SK-N-MC (cell line): ENCODE measurements around the gene MNAT1.

Source experiments
- EZH2 ChIP-seq: fragments of 200-600 bp; sonication (generic); IDR thresholded peaks from one replicate; pipeline ENCODE4 v1.6.1; 2017; ENCODE audit warnings: antibody characterized with exemption
- FOXP2 ChIP-seq: optimal IDR thresholded peaks from 2 replicates; pipeline ENCODE3; 2011; ENCODE audit warnings: mild to moderate bottlenecking, moderate library complexity; ENCODE audit not compliant: insufficient read depth; ENCODE audit errors: extremely low read length, control extremely low read depth
- POLR2AphosphoS5 ChIP-seq: IDR thresholded peaks from 2 replicates; pipeline ENCODE4 v1.6.1; 2012; ENCODE audit warnings: mild to moderate bottlenecking, low read depth, low read length, borderline replicate concordance

DNA sequence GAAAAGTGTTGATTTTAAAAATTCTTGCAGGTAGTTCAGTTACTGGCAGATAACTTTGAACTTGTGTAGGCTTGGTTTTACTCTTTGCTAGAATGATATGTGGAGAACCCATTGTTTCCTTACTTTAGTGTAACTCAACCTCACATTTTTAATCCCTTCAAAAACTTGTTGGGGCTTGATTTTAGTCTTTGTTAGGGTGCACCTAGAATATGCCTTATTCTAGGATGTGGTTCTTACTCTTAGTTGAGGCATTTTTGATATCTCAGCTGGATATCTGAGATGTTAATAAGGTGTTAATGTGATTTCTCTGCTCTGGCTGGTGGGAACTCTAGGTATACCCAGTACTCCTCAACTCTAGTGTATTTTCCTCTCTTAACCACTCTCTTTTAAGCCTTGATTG is 10.0 kb downstream of the MNAT1 start:
- TF ChIP-seq POLR2AphosphoS5 (no peak), EZH2 (no peak), FOXP2 (no peak)
